ENCODE data around the gene BFAR.
"Not testable (repeated sequence)": the region's sequence is repeated elsewhere in the genome, so short reads cannot be mapped to it uniquely, and the experiment has no call there.

The BFAR gene

DNA sequence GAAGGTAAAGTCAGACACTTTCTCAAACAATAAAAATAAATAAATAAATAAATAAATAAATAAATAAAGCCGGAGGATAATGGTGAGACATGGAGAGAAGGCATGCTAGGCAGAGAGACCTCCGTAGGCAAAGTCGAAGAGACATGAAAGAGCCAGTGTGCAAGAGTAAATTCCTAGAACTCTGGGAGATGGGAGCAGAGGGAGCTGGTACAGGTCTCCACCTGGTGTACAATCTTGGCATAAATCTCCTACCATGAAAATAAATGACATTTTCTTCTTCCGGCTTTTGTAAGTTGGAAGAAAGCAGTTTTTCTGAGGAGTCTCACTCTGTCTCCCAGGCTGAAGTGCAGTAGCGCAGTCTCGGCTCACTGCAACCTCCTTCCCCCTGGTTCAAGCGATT, 69.1 kb downstream of the BFAR start:
- DNase-seq: not testable (repeated sequence)

DNA sequence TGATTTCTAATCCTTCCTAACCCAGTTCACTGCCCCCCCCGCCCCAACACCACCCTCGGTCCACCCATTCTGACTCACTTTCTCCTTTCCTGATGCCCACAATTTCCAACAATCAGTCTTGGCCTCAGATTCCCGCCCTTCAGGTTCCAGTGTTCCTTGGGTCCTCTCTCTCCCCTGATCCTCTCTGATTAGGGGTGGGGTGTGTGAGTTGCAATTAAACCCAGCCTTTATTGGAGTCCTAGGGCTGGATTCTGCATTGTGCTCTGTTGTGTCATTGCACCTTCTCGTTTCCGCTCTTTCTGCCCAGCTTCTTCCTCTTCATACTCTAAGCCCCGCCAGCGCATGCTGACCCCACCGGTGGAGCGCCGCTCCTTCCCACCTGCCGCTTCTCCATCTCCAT, 69.9 kb downstream of the BFAR start:
- DNase-seq: not testable (repeated sequence)

GRCh38 chr16:14703156-14704011, 70.6 kb downstream of the BFAR start, which contains the start of gene NPIPA3:
NPIPA3 (plus strand) TSS chr16:14703411; CDS start chr16:14708944, 5,533 bp downstream.
- not testable (repeated sequence) for DNase-seq

All from activated T-cell treated with anti-CD3 and anti-CD28 coated beads, Interleukin-2, amount 50 U/mL, for 48 hours (primary cell).